Stimulated activated naive CD8-positive, alpha-beta T cell treated with anti-CD3 and anti-CD28 coated beads, Interleukin-15, Interleukin-2, amounts not matched to agents 100 U/mL and 50 U/mL, for 24 hours (primary cell): ENCODE results near the gene ZPR1.
"Not testable (repeated sequence)": the region's sequence is repeated elsewhere in the genome, so short reads cannot be mapped to it uniquely, and the experiment has no call there.

ENCODE experiments used
- ATAC-seq: fragments of 150-1000 bp; cut with Tn5 transposase; one replicate; pipeline ENCODE4 v1.10.0; 2021
- DNase-seq: peaks from one replicate; pipeline ENCODE4 v3.0.0; 2021

The ZPR1 gene

DNA sequence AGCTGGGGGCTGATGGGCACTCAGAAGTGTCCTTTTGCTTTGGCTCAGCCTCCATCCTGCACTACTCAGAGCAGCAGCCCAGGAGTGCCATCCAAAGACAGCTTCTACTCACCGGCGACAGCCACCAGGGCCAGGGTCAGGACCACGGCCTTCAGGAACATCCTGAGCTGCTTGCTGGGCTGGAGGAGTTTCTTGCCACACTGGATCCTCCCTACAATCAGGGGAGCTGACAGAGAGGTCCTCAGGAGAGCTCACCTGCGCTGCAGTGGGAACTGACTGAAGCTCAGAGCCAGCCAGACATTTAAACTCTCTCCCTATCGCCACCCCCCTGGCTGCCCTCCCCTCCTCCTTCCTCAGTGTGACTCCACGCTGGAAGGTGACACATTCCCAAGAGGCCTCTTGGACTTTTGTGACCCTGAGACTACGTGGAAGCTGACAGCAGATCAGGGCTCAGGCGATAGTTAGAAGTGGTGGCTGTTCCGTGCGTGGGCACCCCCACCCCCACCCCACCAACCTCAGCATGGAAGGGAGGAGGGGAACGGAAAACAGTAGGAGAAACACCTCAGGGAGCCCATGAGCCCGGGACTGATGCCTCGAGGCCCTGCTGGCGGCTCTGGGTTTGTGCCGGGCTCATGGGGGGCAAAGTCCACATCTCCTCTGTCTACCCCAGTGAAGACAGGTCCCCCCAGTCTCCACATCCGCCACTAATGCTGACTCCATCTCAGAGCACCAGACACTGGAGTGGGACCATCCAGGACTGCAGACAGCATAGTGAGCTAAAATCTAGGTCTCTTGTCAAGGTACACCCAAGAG is 35.4 kb upstream of the ZPR1 start, which contains the start of gene APOA4:
Gene APOA4, minus strand, starts transcription at position 274 of the 813 bp plus-strand sequence. Its CDS starts 113 bp downstream, at position 161.
- ATAC-seq (no peak), DNase-seq (no peak)

- DNase-seq = no peak
- ATAC-seq = no peak
Measured at GRCh38 chr11:116822575-116822974, 34.8 kb upstream of the ZPR1 start.

DNA sequence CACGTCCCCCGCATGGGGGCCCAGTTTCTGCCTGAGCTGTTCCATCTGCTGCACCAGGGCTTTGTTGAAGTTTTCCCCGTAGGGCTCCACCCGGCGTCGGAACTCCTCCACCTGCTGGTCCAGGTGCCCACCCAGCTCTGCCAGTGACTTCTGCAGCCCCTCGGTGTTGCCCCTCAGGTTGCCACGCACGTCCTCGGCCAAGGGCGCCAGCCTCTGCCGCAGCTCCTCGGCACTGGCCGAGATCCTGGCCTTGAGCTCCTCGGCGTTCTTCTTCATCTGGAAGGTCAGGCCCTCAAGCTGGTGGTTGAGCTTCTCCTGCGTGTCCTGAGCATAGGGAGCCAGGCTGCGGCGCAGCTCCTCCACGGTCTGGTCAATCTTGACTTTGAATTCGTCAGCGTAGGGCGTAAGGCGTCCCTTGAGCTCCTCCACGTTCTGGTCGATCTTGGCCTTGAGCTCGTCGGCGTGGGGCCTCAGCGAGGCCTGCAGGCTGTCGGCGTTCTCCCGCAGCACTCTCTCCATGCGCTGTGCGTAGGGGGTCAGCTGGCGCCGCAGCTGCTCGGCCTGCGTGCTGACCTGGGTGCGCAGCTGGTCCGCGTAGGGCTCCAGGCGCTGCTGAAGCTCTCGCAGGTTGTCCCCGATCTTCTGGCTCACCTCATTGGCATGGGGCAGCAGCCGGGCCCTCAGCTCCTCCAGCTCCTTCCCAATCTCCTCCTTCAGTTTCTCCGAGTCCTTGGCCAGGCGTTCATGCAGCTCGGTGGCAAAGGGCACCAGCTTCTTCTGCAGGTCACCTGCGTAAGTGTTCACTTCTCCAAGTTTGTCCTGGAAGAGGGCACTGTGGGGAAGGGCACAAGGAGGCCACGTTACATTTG is 33.5 kb upstream of the ZPR1 start:
- ATAC-seq = no peak
- DNase-seq = no peak

GRCh38 chr11:116819049-116819448 is 31.2 kb upstream of the ZPR1 start:
- DNase-seq (no peak), ATAC-seq (no peak)

GRCh38 chr11:116814502-116814901 is 26.7 kb upstream of the ZPR1 start:
- ATAC-seq (no peak), DNase-seq (no peak)

GRCh38 chr11:116813781-116814471 is 26.1 kb upstream of the ZPR1 start:
- no peak for DNase-seq
- no peak for ATAC-seq

- ATAC-seq = no peak
Measured at GRCh38 chr11:116813170-116813569, 25.3 kb upstream of the ZPR1 start.

GRCh38 chr11:116812109-116812508 is 24.3 kb upstream of the ZPR1 start:
- DNase-seq = no peak
- no peak for ATAC-seq

More at GRCh38 chr11:116813170-116813569, 25.3 kb upstream of the ZPR1 start:
- DNase-seq = no peak

- ATAC-seq (no peak), DNase-seq (no peak)
Measured at GRCh38 chr11:116811194-116811593, 23.4 kb upstream of the ZPR1 start.

GRCh38 chr11:116808262-116809175 is 20.7 kb upstream of the ZPR1 start:
- ATAC-seq (no peak), DNase-seq (no peak)

DNA sequence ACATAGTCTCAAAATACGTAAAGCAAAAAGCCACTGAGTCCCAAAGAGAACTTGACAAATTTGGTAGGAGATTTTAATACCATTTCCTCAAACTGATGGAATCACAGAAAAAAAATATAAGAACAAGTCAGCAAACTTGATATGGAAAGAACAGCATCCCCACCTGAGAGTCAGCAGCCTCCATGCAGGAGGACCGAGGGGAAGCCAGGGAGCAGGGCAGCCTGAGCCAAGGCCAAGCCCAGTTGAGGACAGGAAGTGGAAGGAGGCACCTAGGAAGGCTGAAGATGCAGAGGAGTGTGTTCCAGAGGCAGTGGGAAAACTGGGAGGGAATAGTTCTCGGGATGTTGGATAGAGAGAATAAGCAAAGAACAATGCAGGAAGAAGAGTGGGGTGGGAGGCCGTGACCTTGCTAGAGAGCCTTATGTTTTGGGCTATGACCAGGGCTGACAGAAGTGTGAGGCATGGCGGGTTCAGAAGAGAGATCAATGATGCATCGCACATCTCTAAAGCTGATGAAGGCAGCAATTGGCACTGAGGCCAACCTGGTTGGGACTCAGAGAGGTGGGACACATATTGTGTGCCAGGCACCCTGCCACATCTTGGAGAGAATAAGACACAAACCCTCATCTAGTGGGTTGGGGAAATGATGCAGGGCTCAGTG is 19.9 kb upstream of the ZPR1 start:
- DNase-seq (no peak), ATAC-seq (no peak)

DNA sequence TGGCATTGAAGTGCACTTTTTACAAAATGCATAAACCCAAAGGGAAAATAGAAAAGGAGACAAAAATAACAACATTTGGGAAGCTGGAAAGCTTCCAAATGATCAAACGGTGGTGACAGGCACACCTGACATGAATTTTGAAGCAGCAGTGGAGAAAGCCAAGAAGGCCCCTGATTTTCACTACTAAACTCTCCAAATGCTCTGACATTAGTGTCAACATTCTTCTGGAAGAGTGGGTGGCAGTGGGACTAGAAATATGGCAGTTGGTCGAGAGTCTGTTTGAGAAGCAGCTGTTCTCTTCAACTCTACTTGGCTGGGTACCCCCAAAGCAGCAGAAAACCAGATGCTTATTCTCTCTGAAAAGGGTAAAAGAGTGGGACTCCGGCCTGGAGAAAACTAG is 16.2 kb upstream of the ZPR1 start:
- ATAC-seq (no peak), DNase-seq (no peak)

GRCh38 chr11:116801662-116802061 is 13.8 kb upstream of the ZPR1 start:
- DNase-seq, ATAC-seq: not testable (repeated sequence)

- DNase-seq (no peak), ATAC-seq (no peak)
Measured at GRCh38 chr11:116800610-116801009, 12.8 kb upstream of the ZPR1 start.

GRCh38 chr11:116798368-116798767 is 10.5 kb upstream of the ZPR1 start:
- ATAC-seq = no peak
- no peak for DNase-seq

- DNase-seq (no peak), ATAC-seq (no peak)
Measured at GRCh38 chr11:116797816-116798215, 10.0 kb upstream of the ZPR1 start.

- DNase-seq = no peak
- ATAC-seq = no peak
Measured at GRCh38 chr11:116796548-116796947, 8.7 kb upstream of the ZPR1 start.

- ATAC-seq = no peak
Measured at GRCh38 chr11:116794851-116795250, 7.0 kb upstream of the ZPR1 start.

GRCh38 chr11:116793772-116794097 is 5.9 kb upstream of the ZPR1 start:
- no peak for DNase-seq
- ATAC-seq = no peak

More at GRCh38 chr11:116794851-116795250, 7.0 kb upstream of the ZPR1 start:
- DNase-seq = no peak

DNA sequence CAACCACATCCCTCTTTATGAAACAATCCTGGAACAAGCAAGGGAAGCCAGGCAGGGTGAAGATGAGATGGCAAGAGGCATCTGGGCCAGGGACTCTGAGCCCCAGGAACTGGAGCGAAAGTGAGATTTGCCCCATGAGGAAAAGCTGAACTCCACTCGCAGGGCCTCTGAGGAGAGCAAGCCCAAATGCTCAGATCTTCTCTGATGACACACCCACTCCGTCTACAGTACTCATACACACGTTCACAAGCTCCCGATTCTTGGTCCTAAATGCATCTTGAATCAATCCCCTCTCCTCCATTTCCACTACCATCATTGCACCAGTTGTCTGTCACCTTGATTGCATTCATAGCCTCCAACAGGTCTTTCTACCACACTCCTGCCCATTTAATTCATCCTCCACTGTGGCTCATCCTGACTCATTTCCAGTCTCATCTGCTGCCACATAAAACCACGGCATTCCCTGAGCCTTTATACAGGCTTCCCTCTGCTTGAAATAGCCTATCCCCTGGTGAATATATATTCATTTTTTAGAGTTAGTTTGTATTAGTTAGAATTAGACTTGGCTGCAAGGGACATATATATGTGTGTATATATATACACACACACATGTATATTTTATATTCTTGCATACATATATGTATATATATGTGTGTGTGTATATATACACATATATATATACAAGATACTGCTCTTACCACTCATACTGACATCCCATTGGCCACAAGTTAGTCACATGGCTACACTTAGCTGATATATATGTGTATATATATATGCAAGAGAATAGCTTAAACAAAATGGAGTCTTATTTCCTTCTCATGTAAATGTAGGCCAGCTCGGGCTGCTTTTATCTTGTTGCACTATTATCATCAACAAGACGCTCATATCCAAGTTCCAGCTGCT is 5.3 kb upstream of the ZPR1 start:
- no peak for DNase-seq
- no peak for ATAC-seq
